SJCRH30 (cell line): ENCODE measurements around the gene TBC1D2. TPM values are rescaled to one million over a fixed set of nuclear protein-coding genes. Genes with fewer than 3 reads are reported as not detected.

Source experiments
- DNase-seq, 2 experiments: peaks; one replicate each; pipeline ENCODE4 v3.0.0-alpha.2; 2015 to 2020
- H3K27ac ChIP-seq: fragments of 250-450 bp; sonication (Bioruptor Pico); 2 replicates; pipeline ENCODE4 v1.5.1; 2020; ENCODE audit warnings: mild to moderate bottlenecking, moderate library complexity
- H3K27me3 ChIP-seq: fragments of 250-450 bp; sonication (Bioruptor Pico); 2 replicates; pipeline ENCODE4 v1.5.1; 2020; ENCODE audit warnings: mild to moderate bottlenecking, moderate library complexity
- H3K36me3 ChIP-seq: fragments of 250-450 bp; sonication (Bioruptor Pico); 2 replicates; pipeline ENCODE4 v1.5.1; 2020; ENCODE audit warnings: mild to moderate bottlenecking, moderate library complexity
- H3K4me1 ChIP-seq: fragments of 250-450 bp; sonication (Bioruptor Pico); 2 replicates; pipeline ENCODE4 v1.5.1; 2020; ENCODE audit warnings: mild to moderate bottlenecking, moderate library complexity
- H3K4me3 ChIP-seq: fragments of 250-450 bp; sonication (Bioruptor Pico); 2 replicates; pipeline ENCODE4 v1.5.1; 2020; ENCODE audit warnings: mild to moderate bottlenecking, moderate library complexity
- H3K9me3 ChIP-seq: fragments of 250-450 bp; sonication (Bioruptor Pico); replicated peaks from 2 replicates; pipeline ENCODE4 v1.5.1; 2020; ENCODE audit warnings: mild to moderate bottlenecking, moderate library complexity
- total RNA-seq: library from RNA; depleted of rRNA; stranded (reverse); fragments of >200 nt; shearing (Covaris generic); gene quantifications from 2 replicates; pipeline ENCODE4 v1.2.3, GENCODE V29; 2014

TBC1D2 gene
- total RNA-seq, 1 experiment from 2014 or later, result 1.4 TPM

- no peak for DNase-seq
- Histone ChIP-seq H3K36me3 (no peaks in the 10 kb centered on the region), H3K27ac (no peak overlapping the region), H3K9me3 (no peaks in the 10 kb centered on the region), H3K4me1 (peaks cover 5% of the 10 kb centered on the region; the same call in 1 of the 2 replicates), H3K4me3 (no peak overlapping the region), H3K27me3 (no peaks in the 10 kb centered on the region)
Observed at GRCh38 chr9:98235126-98235525, 20.3 kb downstream of the TBC1D2 start.

- Histone ChIP-seq H3K9me3 (no peaks in the 10 kb centered on the region), H3K4me3 (no peak overlapping the region), H3K27me3 (no peaks in the 10 kb centered on the region), H3K4me1 (peaks cover 5% of the 10 kb centered on the region; the same call in 1 of the 2 replicates), H3K36me3 (no peaks in the 10 kb centered on the region), H3K27ac (no peak overlapping the region)
- no peak for DNase-seq
Observed at GRCh38 chr9:98234245-98234825, 21.1 kb downstream of the TBC1D2 start.

GRCh38 chr9:98232926-98233325, 22.5 kb downstream of the TBC1D2 start:
- Histone ChIP-seq H3K27me3 (no peaks in the 10 kb centered on the region), H3K9me3 (no peaks in the 10 kb centered on the region), H3K36me3 (no peaks in the 10 kb centered on the region; the same call in 1 of the 2 replicates), H3K4me1 (peaks cover 5% of the 10 kb centered on the region), H3K27ac (no peak overlapping the region), H3K4me3 (no peak overlapping the region)
- no peak for DNase-seq

- no peak for DNase-seq
- Histone ChIP-seq H3K9me3 (no peaks in the 10 kb centered on the region), H3K27ac (no peak overlapping the region), H3K4me1 (peaks cover 15% of the 10 kb centered on the region), H3K27me3 (no peaks in the 10 kb centered on the region), H3K4me3 (no peak overlapping the region), H3K36me3 (no peaks in the 10 kb centered on the region; the same call in 1 of the 2 replicates)
Observed at GRCh38 chr9:98231770-98232478, 23.5 kb downstream of the TBC1D2 start.

GRCh38 chr9:98230789-98231188, 24.7 kb downstream of the TBC1D2 start:
- Histone ChIP-seq H3K27me3 (no peaks in the 10 kb centered on the region), H3K27ac (no peak overlapping the region), H3K9me3 (no peaks in the 10 kb centered on the region), H3K36me3 (no peaks in the 10 kb centered on the region; the same call in 1 of the 2 replicates), H3K4me3 (no peak overlapping the region), H3K4me1 (peaks cover 25% of the 10 kb centered on the region)
- no peak for DNase-seq

GRCh38 chr9:98230304-98230703, 25.1 kb downstream of the TBC1D2 start:
- Histone ChIP-seq H3K4me1 (peaks cover 27% of the 10 kb centered on the region), H3K9me3 (no peaks in the 10 kb centered on the region), H3K4me3 (no peak overlapping the region), H3K27ac (no peak overlapping the region), H3K36me3 (no peaks in the 10 kb centered on the region; the same call in 1 of the 2 replicates), H3K27me3 (no peaks in the 10 kb centered on the region)
- no peak for DNase-seq

- no peaks in the 10 kb centered on the region for H3K9me3 ChIP-seq
- no peaks in the 10 kb centered on the region; the same call in 1 of the 2 replicates for H3K36me3 ChIP-seq
- H3K4me3 ChIP-seq, result no peak overlapping the region
- no peak for DNase-seq
- no peaks in the 10 kb centered on the region for H3K27me3 ChIP-seq
- H3K4me1 ChIP-seq, result peaks cover 31% of the 10 kb centered on the region
- no peak overlapping the region for H3K27ac ChIP-seq
Observed at GRCh38 chr9:98229620-98230019, 25.8 kb downstream of the TBC1D2 start.

- no peak overlapping the region for H3K4me3 ChIP-seq
- no peaks in the 10 kb centered on the region for H3K27me3 ChIP-seq
- DNase-seq, result no peak
- no peaks in the 10 kb centered on the region; the same call in 1 of the 2 replicates for H3K36me3 ChIP-seq
- H3K27ac ChIP-seq, result no peak overlapping the region
- H3K4me1 ChIP-seq, result peaks cover 31% of the 10 kb centered on the region
- H3K9me3 ChIP-seq, result no peaks in the 10 kb centered on the region
Observed at GRCh38 chr9:98229090-98229395, 26.4 kb downstream of the TBC1D2 start.

- no peaks in the 10 kb centered on the region for H3K9me3 ChIP-seq
- peaks cover 35% of the 10 kb centered on the region for H3K4me1 ChIP-seq
- no peaks in the 10 kb centered on the region; the same call in 1 of the 2 replicates for H3K36me3 ChIP-seq
- H3K27ac ChIP-seq, result no peak overlapping the region
- no peaks in the 10 kb centered on the region for H3K27me3 ChIP-seq
- no peak overlapping the region for H3K4me3 ChIP-seq
- no peak for DNase-seq
Observed at GRCh38 chr9:98228392-98229089, 26.9 kb downstream of the TBC1D2 start.

- peaks cover 39% of the 10 kb centered on the region for H3K4me1 ChIP-seq
- H3K27ac ChIP-seq, result no peak overlapping the region
- no peak overlapping the region for H3K4me3 ChIP-seq
- no peaks in the 10 kb centered on the region for H3K9me3 ChIP-seq
- DNase-seq, result no peak
- no peaks in the 10 kb centered on the region for H3K27me3 ChIP-seq
- H3K36me3 ChIP-seq, result no peaks in the 10 kb centered on the region; the same call in 1 of the 2 replicates
Observed at GRCh38 chr9:98227883-98228282, 27.6 kb downstream of the TBC1D2 start.

- Histone ChIP-seq H3K27ac (peak overlapping the region; percentile 47), H3K27me3 (no peaks in the 10 kb centered on the region), H3K36me3 (no peaks in the 10 kb centered on the region; the same call in 1 of the 2 replicates), H3K4me3 (no peak overlapping the region), H3K9me3 (no peaks in the 10 kb centered on the region), H3K4me1 (peaks cover 43% of the 10 kb centered on the region)
- DNase-seq, result peak; percentile 83 to 87
Observed at GRCh38 chr9:98226957-98227356, 28.5 kb downstream of the TBC1D2 start.

GRCh38 chr9:98226516-98226915, 28.9 kb downstream of the TBC1D2 start:
- peaks cover 47% of the 10 kb centered on the region for H3K4me1 ChIP-seq
- no peaks in the 10 kb centered on the region for H3K27me3 ChIP-seq
- no peak overlapping the region for H3K4me3 ChIP-seq
- no peaks in the 10 kb centered on the region; the same call in 1 of the 2 replicates for H3K36me3 ChIP-seq
- no peak for DNase-seq
- H3K27ac ChIP-seq, result peak overlapping the region; percentile 47
- no peaks in the 10 kb centered on the region for H3K9me3 ChIP-seq

- H3K27me3 ChIP-seq, result no peaks in the 10 kb centered on the region
- no peak overlapping the region for H3K4me3 ChIP-seq
- H3K36me3 ChIP-seq, result no peaks in the 10 kb centered on the region; the same call in 1 of the 2 replicates
- no peaks in the 10 kb centered on the region for H3K9me3 ChIP-seq
- DNase-seq, result no peak
- no peak overlapping the region for H3K27ac ChIP-seq
- H3K4me1 ChIP-seq, result peaks cover 47% of the 10 kb centered on the region
Observed at GRCh38 chr9:98225015-98225442, 30.4 kb downstream of the TBC1D2 start.

- H3K36me3 ChIP-seq, result no peaks in the 10 kb centered on the region; the same call in 1 of the 2 replicates
- peaks cover 47% of the 10 kb centered on the region for H3K4me1 ChIP-seq
- H3K9me3 ChIP-seq, result no peaks in the 10 kb centered on the region
- no peak overlapping the region for H3K4me3 ChIP-seq
- H3K27ac ChIP-seq, result peak overlapping the region; percentile 87
- no peaks in the 10 kb centered on the region for H3K27me3 ChIP-seq
- peak; percentile 95 to 97 for DNase-seq
Observed at GRCh38 chr9:98222885-98223691, 32.4 kb downstream of the TBC1D2 start.
